IMR-90 (cell line): ENCODE results near the gene PTPRG. TPM values are rescaled to one million over a fixed set of nuclear protein-coding genes. Genes with fewer than 3 reads are reported as not detected.

Experiments
- ATAC-seq: fragments of 200-7000 bp; cut with Tn5 transposase; 2 replicates; pipeline ENCODE4 v1.9.1; 2020; ENCODE audit warnings: low read depth, mild to moderate bottlenecking, moderate library complexity
- BruUV-seq: library from RNA; stranded (reverse); fragments of 400-500 nt; replicated peaks from 2 replicates; lab custom pipeline; 2021; lab: Mats Ljungman, UMichigan
- CTCF ChIA-PET: fragments of 300-600 bp; formaldehyde crosslinking; extraction: SDS; loops from one replicate; lab custom pipeline; 2021; ENCODE audit warnings: antibody characterized with exemption; lab: Yijun Ruan, JAX
- POLR2A ChIA-PET: fragments of 300-600 bp; sonication (Branson Sonifier 250); formaldehyde crosslinking; loops from one replicate; lab custom pipeline; 2022; ENCODE audit warnings: antibody characterized with exemption; ENCODE audit not compliant: unreplicated experiment; lab: Charles Lee
- DNase-seq: peaks from one replicate; pipeline ENCODE4 v3.0.0; 2013
- H2AFZ ChIP-seq: replicated peaks from 2 replicates; pipeline ENCODE3; 2013; ENCODE audit warnings: low read length, mild to moderate bottlenecking; ENCODE audit not compliant: poor library complexity
- H2AK5ac ChIP-seq: 2 replicates; pipeline ENCODE4 v1.6.1; 2013; ENCODE audit warnings: low read depth, low read length, inconsistent platforms
- H2AK9ac ChIP-seq: replicated peaks from 2 replicates; pipeline ENCODE3; 2013; ENCODE audit warnings: mild to moderate bottlenecking, low read depth, low read length, moderate library complexity; ENCODE audit not compliant: poor library complexity
- H2BK120ac ChIP-seq: 2 replicates; pipeline ENCODE4 v1.6.1; 2013; ENCODE audit warnings: low read depth, low read length, inconsistent platforms
- H2BK15ac ChIP-seq: 3 replicates; pipeline ENCODE4 v1.6.1; 2013; ENCODE audit warnings: low read depth, low read length, inconsistent platforms
- H2BK20ac ChIP-seq: 2 replicates; pipeline ENCODE4 v1.6.1; 2013; ENCODE audit warnings: low read depth, mild to moderate bottlenecking, inconsistent platforms, low read length, moderate library complexity
- H2BK5ac ChIP-seq: 2 replicates; pipeline ENCODE4 v1.6.1; 2013; ENCODE audit warnings: mild to moderate bottlenecking, low read depth, low read length, inconsistent platforms; ENCODE audit not compliant: poor library complexity, severe bottlenecking
- H3K14ac ChIP-seq: replicated peaks from 2 replicates; pipeline ENCODE4 v1.6.1; 2013; ENCODE audit warnings: low read depth, low read length, inconsistent platforms
- H3K18ac ChIP-seq: 2 replicates; pipeline ENCODE4 v1.6.1; 2013; ENCODE audit warnings: low read depth, low read length, control low read depth
- H3K23ac ChIP-seq: 2 replicates; pipeline ENCODE4 v1.6.1; 2013; ENCODE audit warnings: low read depth, low read length, inconsistent platforms
- H3K27ac ChIP-seq: 2 replicates; pipeline ENCODE4 v1.5.1; 2013; ENCODE audit warnings: mild to moderate bottlenecking, control low read depth, low read length; ENCODE audit not compliant: insufficient read depth
- H3K27me3 ChIP-seq: 2 replicates; pipeline ENCODE4 v1.6.1; 2013; ENCODE audit warnings: low read length; ENCODE audit not compliant: control insufficient read depth, insufficient read depth
- H3K36me3 ChIP-seq: 2 replicates; pipeline ENCODE4 v1.6.1; 2013; ENCODE audit warnings: low read length, mixed read lengths; ENCODE audit not compliant: control insufficient read depth, insufficient read depth
- H3K4ac ChIP-seq: 2 replicates; pipeline ENCODE4 v1.6.1; 2013; ENCODE audit warnings: low read depth, low read length, inconsistent platforms
- H3K4me1 ChIP-seq: 2 replicates; pipeline ENCODE4 v1.6.1; 2013; ENCODE audit warnings: low read length, mixed read lengths; ENCODE audit not compliant: control insufficient read depth, insufficient read depth
- H3K4me2 ChIP-seq: 2 replicates; pipeline ENCODE4 v1.6.1; 2013; ENCODE audit warnings: low read depth, mild to moderate bottlenecking, control low read depth, low read length, moderate library complexity
- H3K4me3 ChIP-seq: 2 replicates; pipeline ENCODE4 v1.5.1; 2013; ENCODE audit warnings: low read depth, mild to moderate bottlenecking, control low read depth, low read length, moderate library complexity; ENCODE audit not compliant: insufficient read depth
- H3K56ac ChIP-seq: 2 replicates; pipeline ENCODE4 v1.6.1; 2013; ENCODE audit warnings: low read length, inconsistent platforms; ENCODE audit not compliant: insufficient read depth; ENCODE audit errors: extremely low read depth
- H3K79me1 ChIP-seq, 2 experiments: 2 replicates each; pipeline ENCODE4 v1.6.1; 2013; ENCODE audit warnings: low read length in 2 of 2, inconsistent platforms in 1 of 2, low read depth in 1 of 2
- H3K9ac ChIP-seq: 2 replicates; pipeline ENCODE4 v1.6.1; 2013; ENCODE audit warnings: low read depth, low read length, control low read depth
- H3K9me1 ChIP-seq: 2 replicates; pipeline ENCODE4 v1.6.1; 2013; ENCODE audit warnings: low read length, inconsistent platforms; ENCODE audit not compliant: insufficient read depth
- H3K9me3 ChIP-seq: 2 replicates; pipeline ENCODE4 v1.6.1; 2013; ENCODE audit warnings: low read length; ENCODE audit not compliant: control insufficient read depth, insufficient read depth
- H4K20me1 ChIP-seq: 2 replicates; pipeline ENCODE4 v1.6.1; 2013; ENCODE audit warnings: low read length, inconsistent platforms; ENCODE audit not compliant: insufficient read depth
- H4K5ac ChIP-seq: 2 replicates; pipeline ENCODE4 v1.6.1; 2013; ENCODE audit warnings: mild to moderate bottlenecking, low read depth, low read length, control low read depth
- H4K8ac ChIP-seq, 2 experiments: 2 replicates each; pipeline ENCODE4 v1.6.1; 2013; ENCODE audit warnings: low read depth in 2 of 2, low read length in 2 of 2, control low read depth in 1 of 2, inconsistent platforms in 1 of 2
- H4K91ac ChIP-seq: 2 replicates; pipeline ENCODE4 v1.6.1; 2013; ENCODE audit warnings: low read depth, low read length, inconsistent platforms; ENCODE audit not compliant: insufficient read depth
- BHLHE40 ChIP-seq: fragments of 150-350 bp; IDR thresholded peaks from 2 replicates; pipeline ENCODE4 v1.6.1; 2016; ENCODE audit warnings: mild to moderate bottlenecking, low read depth, low read length
- CEBPB ChIP-seq: IDR thresholded peaks from 2 replicates; pipeline ENCODE4 v1.6.1; 2012; ENCODE audit warnings: low read depth, low read length, improper control_type of control experiment
- CHD1 ChIP-seq: IDR thresholded peaks from 2 replicates; pipeline ENCODE4 v1.6.1; 2012; ENCODE audit warnings: low read depth, low read length, improper control_type of control experiment
- FOS ChIP-seq: fragments of 150-350 bp; IDR thresholded peaks from 2 replicates; pipeline ENCODE4 v1.6.1; 2016; ENCODE audit warnings: low read depth, low read length
- MAFK ChIP-seq: IDR thresholded peaks from 2 replicates; pipeline ENCODE4 v1.6.1; 2012; ENCODE audit warnings: low read depth, low read length, improper control_type of control experiment
- MAZ ChIP-seq: IDR thresholded peaks from 2 replicates; pipeline ENCODE4 v1.6.1; 2012; ENCODE audit warnings: low read depth, mild to moderate bottlenecking, low read length, improper control_type of control experiment, moderate library complexity, borderline replicate concordance
- MXI1 ChIP-seq: IDR thresholded peaks from 2 replicates; pipeline ENCODE4 v1.6.1; 2012; ENCODE audit warnings: low read depth, mild to moderate bottlenecking, low read length, moderate library complexity, borderline replicate concordance
- NFE2L2 ChIP-seq: fragments of 150-350 bp; IDR thresholded peaks from 2 replicates; pipeline ENCODE4 v1.6.1; 2016; ENCODE audit warnings: low read depth, mild to moderate bottlenecking, low read length
- POLR2A ChIP-seq: IDR thresholded peaks from 2 replicates; pipeline ENCODE4 v1.6.1; 2012; ENCODE audit warnings: mild to moderate bottlenecking, low read depth, low read length
- RAD21 ChIP-seq: IDR thresholded peaks from 2 replicates; pipeline ENCODE4 v1.6.1; 2012; ENCODE audit warnings: low read length, improper control_type of control experiment
- RCOR1 ChIP-seq: IDR thresholded peaks from 2 replicates; pipeline ENCODE4 v1.6.1; 2012; ENCODE audit warnings: mild to moderate bottlenecking, low read length, improper control_type of control experiment; ENCODE audit not compliant: insufficient replicate concordance
- RFX5 ChIP-seq: IDR thresholded peaks from 2 replicates; pipeline ENCODE4 v1.8.0; 2012; ENCODE audit warnings: low read depth, mild to moderate bottlenecking, low read length, moderate library complexity
- SMC3 ChIP-seq: fragments of 150-350 bp; IDR thresholded peaks from 2 replicates; pipeline ENCODE4 v1.6.1; 2016; ENCODE audit warnings: low read depth, mild to moderate bottlenecking, antibody characterized with exemption, low read length, moderate library complexity
- WGBS, 2 experiments: methylation state at CpG; one replicate each; pipeline versions ENCODE4 v1.1.5 to v1.1.7; 2013; ENCODE audit warnings: missing lambda C conversion rate in 2 of 2; ENCODE audit not compliant: insufficient read length in 1 of 2; ENCODE audit errors: extremely low coverage in 2 of 2; 5-methylcytosine and 5-hydroxymethylcytosine counted together
- dilution Hi-C: fragments of 300-500 bp; cut with HindIII; formaldehyde crosslinking; loops from one replicate; pipeline ENCODE4 v1.14.3; 2018; ENCODE audit warnings: low sequenced_read_pairs; ENCODE audit not compliant: unreplicated experiment
- in situ Hi-C: fragments of 300-500 bp; cut with MboI; formaldehyde crosslinking; loops from 3 replicates; pipeline ENCODE4 v1.14.3; 2019; ENCODE audit warnings: low sequenced_read_pairs, inconsistent platforms, mixed read lengths
- intact Hi-C: fragments of 100-400 bp; cut with micrococcal nuclease; formaldehyde crosslinking; loops from 2 replicates; pipeline ENCODE4 v1.10.0; 2022
- polyA plus RNA-seq, 3 experiments: library from polyadenylated mRNA; depleted of rRNA; stranded (reverse); fragments of >200 nt; gene quantifications; 2 replicates each; pipeline ENCODE4 v1.2.3, GENCODE V29; 2012; ENCODE audit warnings: low replicate concordance in 1 of 3
- total RNA-seq: library from RNA; depleted of rRNA; stranded (reverse); fragments of >200 nt; gene quantifications from 2 replicates; pipeline ENCODE4 v1.2.3, GENCODE V29; 2012
- TF ChIP-seq, protein P1 (sequence below): conservative IDR thresholded peaks from 2 replicates; pipeline ENCODE4 v1.5.1; 2012; ENCODE audit warnings: mild to moderate bottlenecking, low read depth, low read length, improper control_type of control experiment
- TF ChIP-seq, protein P2 (sequence below): fragments of 150-350 bp; IDR thresholded peaks from 2 replicates; pipeline ENCODE4 v1.6.1; 2017; ENCODE audit warnings: mild to moderate bottlenecking, antibody characterized with exemption, low read length, low read depth
- TF ChIP-seq, protein P3 (sequence below): fragments of 150-350 bp; IDR thresholded peaks from 2 replicates; pipeline ENCODE4 v1.6.1; 2016; ENCODE audit warnings: low read depth, mild to moderate bottlenecking, low read length, moderate library complexity, borderline replicate concordance

PTPRG gene
- total and polyA plus RNA-seq, 2 of the 4 experiments (the other 2 are of a cell fraction) = 7.7 to 31.0 TPM

DNA sequence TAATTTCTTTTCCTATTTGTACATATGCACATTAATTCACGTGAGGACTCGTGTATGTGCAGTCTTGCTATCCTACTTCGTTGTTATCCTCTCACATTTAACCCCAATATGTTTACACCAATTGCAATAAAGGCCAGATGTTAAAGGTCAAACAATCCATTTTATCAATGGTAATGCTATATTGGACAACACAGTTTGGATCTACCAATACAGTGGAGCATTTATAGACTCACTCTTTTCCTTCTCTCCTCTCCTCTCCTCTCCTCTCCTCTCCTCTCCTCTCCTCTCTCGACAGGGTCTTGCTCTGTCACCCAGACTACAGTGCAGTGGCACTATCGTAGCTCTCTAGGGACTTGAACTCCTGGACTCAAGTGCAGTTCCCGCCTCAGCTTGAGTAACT, 324.0 kb downstream of the PTPRG start:
- no TSS peak for BruUV-seq
- H3K36me3 ChIP-seq = no peaks in the 10 kb centered on the region
- in situ Hi-C loops = no loop called here
- no peak overlapping the region for H3K27ac ChIP-seq
- peaks cover 4% of the 10 kb centered on the region; the same call in 1 of the 2 replicates for H3K4me1 ChIP-seq
- H3K27me3 ChIP-seq = no peaks in the 10 kb centered on the region
- peaks cover 3% of the 10 kb centered on the region; the same call in 1 of the 2 replicates for H4K20me1 ChIP-seq
- H2AK9ac ChIP-seq = no peak overlapping the region
- intact Hi-C loops = no loop called here
- no peaks in the 10 kb centered on the region for H3K9me3 ChIP-seq
- H4K5ac ChIP-seq = no peak overlapping the region
- no peak overlapping the region for H3K23ac ChIP-seq
- ATAC-seq = no peak
- peaks cover 3% of the 10 kb centered on the region; the same call in 1 of the 2 replicates for H3K9me1 ChIP-seq
- H3K18ac ChIP-seq = no peak overlapping the region
- no peak overlapping the region for H3K56ac ChIP-seq
- dilution Hi-C loops = no loop called here
- TF ChIP-seq POLR2A = no peak
- no peak for TF ChIP-seq CHD1
- TF ChIP-seq NFE2L2 = no peak
- TF ChIP-seq, protein P1, sequence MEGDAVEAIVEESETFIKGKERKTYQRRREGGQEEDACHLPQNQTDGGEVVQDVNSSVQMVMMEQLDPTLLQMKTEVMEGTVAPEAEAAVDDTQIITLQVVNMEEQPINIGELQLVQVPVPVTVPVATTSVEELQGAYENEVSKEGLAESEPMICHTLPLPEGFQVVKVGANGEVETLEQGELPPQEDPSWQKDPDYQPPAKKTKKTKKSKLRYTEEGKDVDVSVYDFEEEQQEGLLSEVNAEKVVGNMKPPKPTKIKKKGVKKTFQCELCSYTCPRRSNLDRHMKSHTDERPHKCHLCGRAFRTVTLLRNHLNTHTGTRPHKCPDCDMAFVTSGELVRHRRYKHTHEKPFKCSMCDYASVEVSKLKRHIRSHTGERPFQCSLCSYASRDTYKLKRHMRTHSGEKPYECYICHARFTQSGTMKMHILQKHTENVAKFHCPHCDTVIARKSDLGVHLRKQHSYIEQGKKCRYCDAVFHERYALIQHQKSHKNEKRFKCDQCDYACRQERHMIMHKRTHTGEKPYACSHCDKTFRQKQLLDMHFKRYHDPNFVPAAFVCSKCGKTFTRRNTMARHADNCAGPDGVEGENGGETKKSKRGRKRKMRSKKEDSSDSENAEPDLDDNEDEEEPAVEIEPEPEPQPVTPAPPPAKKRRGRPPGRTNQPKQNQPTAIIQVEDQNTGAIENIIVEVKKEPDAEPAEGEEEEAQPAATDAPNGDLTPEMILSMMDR = no peak
- TF ChIP-seq SMC3 = no peak
- no peak for TF ChIP-seq BHLHE40
- TF ChIP-seq RCOR1 = no peak
- TF ChIP-seq RAD21 = no peak
- no peak for TF ChIP-seq MAFK
- TF ChIP-seq MXI1 = no peak
- TF ChIP-seq, protein P2, sequence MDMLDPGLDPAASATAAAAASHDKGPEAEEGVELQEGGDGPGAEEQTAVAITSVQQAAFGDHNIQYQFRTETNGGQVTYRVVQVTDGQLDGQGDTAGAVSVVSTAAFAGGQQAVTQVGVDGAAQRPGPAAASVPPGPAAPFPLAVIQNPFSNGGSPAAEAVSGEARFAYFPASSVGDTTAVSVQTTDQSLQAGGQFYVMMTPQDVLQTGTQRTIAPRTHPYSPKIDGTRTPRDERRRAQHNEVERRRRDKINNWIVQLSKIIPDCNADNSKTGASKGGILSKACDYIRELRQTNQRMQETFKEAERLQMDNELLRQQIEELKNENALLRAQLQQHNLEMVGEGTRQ = no peak
- no peak for TF ChIP-seq CEBPB
- TF ChIP-seq RFX5 = no peak
- no peak for TF ChIP-seq MAZ
- TF ChIP-seq, protein P3, sequence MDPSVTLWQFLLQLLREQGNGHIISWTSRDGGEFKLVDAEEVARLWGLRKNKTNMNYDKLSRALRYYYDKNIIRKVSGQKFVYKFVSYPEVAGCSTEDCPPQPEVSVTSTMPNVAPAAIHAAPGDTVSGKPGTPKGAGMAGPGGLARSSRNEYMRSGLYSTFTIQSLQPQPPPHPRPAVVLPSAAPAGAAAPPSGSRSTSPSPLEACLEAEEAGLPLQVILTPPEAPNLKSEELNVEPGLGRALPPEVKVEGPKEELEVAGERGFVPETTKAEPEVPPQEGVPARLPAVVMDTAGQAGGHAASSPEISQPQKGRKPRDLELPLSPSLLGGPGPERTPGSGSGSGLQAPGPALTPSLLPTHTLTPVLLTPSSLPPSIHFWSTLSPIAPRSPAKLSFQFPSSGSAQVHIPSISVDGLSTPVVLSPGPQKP = no peak
- TF ChIP-seq FOS = no peak
- no peak for DNase-seq
- no peak overlapping the region for H3K4ac ChIP-seq
- H2BK20ac ChIP-seq = no peak overlapping the region
- no peak overlapping the region for H3K4me3 ChIP-seq
- ChIA-PET CTCF (interaction anchor here (1.0 kb wide), 1 partner anchor 8 kb away, joined by 4 read pairs; no protein-coding TSS in a partner anchor), POLR2A (no interaction called here)
- no peak overlapping the region for H4K91ac ChIP-seq
- no peak overlapping the region for H3K4me2 ChIP-seq
- WGBS, 2 experiments = 80% methylated on average over 3 of the region's 6 CpGs; no CpG with 5 or more reads in 1 of the 2 experiments
- H3K14ac ChIP-seq = no peak overlapping the region
- no peak overlapping the region for H2AFZ ChIP-seq
- peaks cover 17 to 19% of the 10 kb centered on the region in 2 experiments for H3K79me1 ChIP-seq
- no peak overlapping the region for H2BK15ac ChIP-seq
- no peak overlapping the region for H3K9ac ChIP-seq
- no peak overlapping the region for H2BK120ac ChIP-seq
- H4K8ac ChIP-seq = no peak overlapping the region
- no peak overlapping the region for H2BK5ac ChIP-seq
- no peak overlapping the region for H2AK5ac ChIP-seq
